ENCODE data around the gene TBX18.

DNA sequence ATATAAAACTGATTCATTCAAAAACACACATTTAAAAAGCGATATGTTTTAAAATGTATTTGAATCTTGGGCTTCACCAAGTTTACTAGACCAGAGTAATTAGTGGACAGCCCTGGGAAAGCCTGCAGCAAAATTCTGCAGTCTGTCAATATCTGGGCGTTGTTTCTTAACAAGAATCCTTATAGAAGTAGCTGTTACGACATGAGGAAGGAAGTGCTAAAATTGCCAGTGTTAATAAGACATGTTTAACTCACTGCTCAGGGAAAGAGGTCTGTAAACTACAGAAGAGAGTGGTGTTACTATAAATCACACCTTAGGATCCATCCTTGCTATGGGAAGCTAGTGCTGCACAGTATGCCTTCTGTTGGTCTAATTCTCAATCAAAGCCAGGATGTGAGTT is 120.6 kb downstream of the TBX18 start:
- no peak for TF ChIP-seq MAX (IDR thresholded peaks at IDR 0.05; ENCODE audit: low read depth, low read length)
- TF ChIP-seq CTCF (IDR thresholded peaks at IDR 0.05; ENCODE audit: low read depth, low read length), result no peak

Data from NB4 (cell line).